Measurements from ENCODE around the gene MMP23B. TPM values are rescaled to one million over a fixed set of nuclear protein-coding genes. Genes with fewer than 3 reads are reported as not detected.
A peak's percentile ranks its signal among the peaks of the same experiment; 100 is the strongest.
"Not testable (repeated sequence)": the region's sequence is repeated elsewhere in the genome, so short reads cannot be mapped to it uniquely, and the experiment has no call there.

MMP23B gene
- total RNA-seq, result 36.2 TPM
- long read RNA-seq, partial matches to known transcripts, result 1 of 13 reads
- long read RNA-seq, other reads (novel, unspliced or antisense), result 6 of 13 reads

- intact Hi-C loops (cut with DNase I), result no loop called here
- ATAC-seq, result peak; percentile 5
- peak; percentile 58 for DNase-seq (ENCODE audit: missing footprints)
Measured at GRCh38 chr1:1631782-1632420, at the start of gene MMP23B. MMP23B (plus strand) TSS chr1:1632173; CDS start chr1:1632219, 46 bp downstream.

GRCh38 chr1:1582585-1583346, 49.2 kb upstream of the MMP23B start:
- DNase-seq (ENCODE audit: missing footprints), result no peak
- ATAC-seq, result no peak
- intact Hi-C loops (cut with DNase I), result no loop called here

- intact Hi-C loops (cut with DNase I), result no loop called here
- DNase-seq (ENCODE audit: missing footprints) (no peak), ATAC-seq (no peak)
Measured at GRCh38 chr1:1583347-1584010, 48.5 kb upstream of the MMP23B start.

- ATAC-seq (no peak), DNase-seq (ENCODE audit: missing footprints) (no peak)
- intact Hi-C loops (cut with DNase I), result no loop called here
Measured at GRCh38 chr1:1591452-1591851, 40.5 kb upstream of the MMP23B start.

- DNase-seq (ENCODE audit: missing footprints), result no peak
- intact Hi-C loops (cut with DNase I), result no loop called here
- no peak for ATAC-seq
Measured at GRCh38 chr1:1593834-1594601, 38.0 kb upstream of the MMP23B start.

GRCh38 chr1:1594602-1595260, 37.2 kb upstream of the MMP23B start:
- DNase-seq (ENCODE audit: missing footprints) (no peak), ATAC-seq (no peak)
- intact Hi-C loops (cut with DNase I), result no loop called here

- DNase-seq (ENCODE audit: missing footprints); intact Hi-C loops (cut with DNase I); ATAC-seq: not testable (repeated sequence)
Measured at GRCh38 chr1:1595341-1595740, 36.6 kb upstream of the MMP23B start.

GRCh38 chr1:1596493-1597274, 35.3 kb upstream of the MMP23B start:
- intact Hi-C loops (cut with DNase I), result no loop called here
- DNase-seq (ENCODE audit: missing footprints), result no peak
- no peak for ATAC-seq

- DNase-seq (ENCODE audit: missing footprints) (no peak), ATAC-seq (peak; percentile 31)
- intact Hi-C loops (cut with DNase I), result no loop called here
Measured at GRCh38 chr1:1597275-1597930, 34.6 kb upstream of the MMP23B start.

GRCh38 chr1:1598051-1598719, 33.8 kb upstream of the MMP23B start:
- intact Hi-C loops (cut with DNase I), result no loop called here
- ATAC-seq (no peak), DNase-seq (ENCODE audit: missing footprints) (no peak)

GRCh38 chr1:1598720-1599029, 33.3 kb upstream of the MMP23B start:
- no peak for DNase-seq (ENCODE audit: missing footprints)
- ATAC-seq, result no peak
- intact Hi-C loops (cut with DNase I), result no loop called here

- ATAC-seq (no peak), DNase-seq (ENCODE audit: missing footprints) (peak; percentile 64)
- intact Hi-C loops (cut with DNase I), result no loop called here
Measured at GRCh38 chr1:1599030-1599934, 32.7 kb upstream of the MMP23B start.

GRCh38 chr1:1599935-1600860, 31.8 kb upstream of the MMP23B start, which contains the start of gene FNDC10:
FNDC10 (minus strand) TSS chr1:1600135; CDS start chr1:1600015, 120 bp downstream.
- intact Hi-C loops (cut with DNase I), result no loop called here
- peak; percentile 63 for DNase-seq (ENCODE audit: missing footprints)
- ATAC-seq, result no peak

- intact Hi-C loops (cut with DNase I), result no loop called here
- ATAC-seq, result no peak
- DNase-seq (ENCODE audit: missing footprints), result no peak
Measured at GRCh38 chr1:1600861-1601563, 31.0 kb upstream of the MMP23B start.
